ENCODE data around the gene TLX1.

GRCh38 chr10:101113890-101114403, 17.2 kb upstream of the TLX1 start:
- TF ChIP-seq CTCF (IDR thresholded peaks at IDR 0.05) (no peak), POLR2A (IDR thresholded peaks at IDR 0.05) (no peak), POLR2AphosphoS5 (IDR thresholded peaks at IDR 0.05) (no peak)
